Neural cell (in vitro differentiated cells): ENCODE results near the gene ATG2B.

Experiments used
- CTCF ChIP-seq: fragments of 450-650 bp; IDR thresholded peaks from 2 replicates; pipeline ENCODE4 v1.5.1; 2014; ENCODE audit warnings: antibody characterized with exemption, mild to moderate bottlenecking, moderate library complexity; ENCODE audit not compliant: poor library complexity, severe bottlenecking
- EP300 ChIP-seq: fragments of 450-650 bp; conservative IDR thresholded peaks from 2 replicates; pipeline ENCODE4 v1.6.1; 2014; ENCODE audit warnings: antibody characterized with exemption, mild to moderate bottlenecking, moderate library complexity; ENCODE audit not compliant: poor library complexity, severe bottlenecking
- EZH2 ChIP-seq: fragments of 200-600, 300-800 bp; shearing (Covaris generic), sonication (generic); IDR thresholded peaks from 2 replicates; pipeline ENCODE4 v1.6.1; 2014; ENCODE audit warnings: antibody characterized with exemption, low read length, borderline replicate concordance, mild to moderate bottlenecking; ENCODE audit not compliant: insufficient read depth, poor library complexity, severe bottlenecking
- REST ChIP-seq: IDR thresholded peaks from 2 replicates; pipeline ENCODE4 v1.6.1; 2012; ENCODE audit warnings: borderline replicate concordance

- TF ChIP-seq CTCF (no peak), EZH2 (no peak), REST (no peak), EP300 (no peak)
Observed at GRCh38 chr14:96354246-96354645, 8.9 kb downstream of the ATG2B start.
